RPMI7951 (cell line): ENCODE results near the gene MGST2. TPM values are rescaled to one million over a fixed set of nuclear protein-coding genes. Genes with fewer than 3 reads are reported as not detected.
A peak's percentile ranks its signal among the peaks of the same experiment; 100 is the strongest.

ENCODE experiments used
- DNase-seq: peaks from one replicate; pipeline ENCODE4 v3.0.0-alpha.2; 2012; ENCODE audit warnings: low read depth
- total RNA-seq: library from RNA; depleted of rRNA; stranded (reverse); fragments of >200 nt; shearing (Covaris generic); gene quantifications from 2 replicates; pipeline ENCODE4 v1.2.3, GENCODE V29; 2014

Gene MGST2
- total RNA-seq, 1 experiment from 2014 or later: 11.5 TPM

DNA sequence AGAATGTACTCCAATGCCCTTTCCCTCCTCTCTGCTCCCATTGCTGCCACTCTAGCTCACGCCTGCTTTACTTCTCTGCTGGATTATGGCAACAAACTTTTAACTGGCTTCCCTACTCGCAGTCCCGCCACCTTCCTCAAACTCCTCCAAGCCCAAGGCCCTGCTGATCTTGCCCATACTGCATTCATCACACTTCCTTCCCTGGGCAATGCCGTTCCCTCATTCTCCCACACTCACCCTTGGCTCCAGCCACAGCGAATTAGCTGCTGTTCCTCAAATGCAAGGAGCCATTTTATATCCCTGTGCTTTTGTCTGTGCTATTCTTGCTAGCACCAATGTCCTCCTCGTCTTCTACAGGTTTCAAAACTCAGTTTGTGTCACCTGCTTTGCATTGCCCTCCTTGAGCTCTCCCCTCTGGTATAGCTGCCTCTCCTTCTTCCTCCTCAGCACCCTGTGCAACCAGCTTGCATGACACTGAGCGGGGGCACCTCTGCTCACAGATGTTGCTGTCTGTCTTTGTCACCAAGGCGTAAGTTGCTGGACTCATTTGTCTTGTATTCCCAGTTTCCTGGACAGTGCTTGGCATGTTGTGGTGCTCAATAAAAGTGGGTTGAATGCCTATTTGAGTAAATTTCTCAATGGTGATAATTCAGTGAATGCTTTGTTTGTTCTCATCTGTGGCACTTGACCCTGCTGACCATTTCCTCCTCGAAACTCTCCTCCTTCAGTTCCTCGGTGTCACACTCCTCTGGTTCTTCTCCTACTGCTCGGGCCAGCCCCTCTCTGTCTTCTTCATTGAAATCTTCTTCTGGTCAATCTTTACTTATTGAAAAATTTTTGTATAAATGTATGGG, 22.4 kb upstream of the MGST2 start:
- DNase-seq: no peak

GRCh38 chr4:139645458-139645857, 20.2 kb upstream of the MGST2 start:
- no peak for DNase-seq

DNA sequence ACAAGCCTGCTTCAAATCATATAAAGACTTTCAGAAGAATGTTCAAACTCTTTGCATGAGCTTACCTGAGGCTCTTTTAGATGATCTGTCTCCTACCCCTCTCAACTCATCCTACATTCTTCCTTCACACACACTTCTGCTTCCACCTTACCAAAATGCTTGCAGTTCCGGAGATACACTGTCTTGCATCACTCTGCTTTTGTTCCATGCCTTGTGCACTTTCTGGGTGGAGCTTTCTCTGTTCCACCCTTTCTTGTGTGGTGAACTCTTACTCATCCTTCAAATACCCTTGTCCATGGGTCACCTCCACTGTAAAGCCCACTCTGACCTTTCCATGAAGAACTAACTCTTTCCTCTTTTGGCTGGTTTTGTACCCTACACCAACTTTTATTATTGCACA, 18.4 kb upstream of the MGST2 start:
- DNase-seq: no peak

DNA sequence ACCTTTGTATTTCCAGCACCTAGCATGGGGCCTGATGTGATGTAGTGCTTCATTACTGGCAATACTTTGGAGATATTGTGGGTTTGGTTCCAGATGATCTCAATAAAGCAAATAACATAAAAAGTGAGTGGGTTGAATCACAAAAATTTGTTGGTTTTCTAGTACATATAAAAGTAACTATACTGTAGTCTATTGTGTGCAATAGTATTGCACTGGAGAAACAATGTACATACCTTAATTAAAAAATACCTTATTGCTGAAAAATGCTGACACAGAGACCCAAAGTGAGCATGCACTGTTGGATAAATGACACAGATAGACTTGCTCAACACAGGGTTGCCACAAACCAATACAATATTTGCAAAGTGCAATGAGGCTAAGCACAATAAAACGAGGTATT, 17.7 kb upstream of the MGST2 start:
- no peak for DNase-seq

- DNase-seq: peak; percentile 66
Observed at GRCh38 chr4:139651282-139652194, 14.1 kb upstream of the MGST2 start.

- DNase-seq: no peak
Observed at GRCh38 chr4:139654516-139654915, 11.1 kb upstream of the MGST2 start.

GRCh38 chr4:139655116-139655515, 10.5 kb upstream of the MGST2 start:
- DNase-seq: peak; percentile 47

DNA sequence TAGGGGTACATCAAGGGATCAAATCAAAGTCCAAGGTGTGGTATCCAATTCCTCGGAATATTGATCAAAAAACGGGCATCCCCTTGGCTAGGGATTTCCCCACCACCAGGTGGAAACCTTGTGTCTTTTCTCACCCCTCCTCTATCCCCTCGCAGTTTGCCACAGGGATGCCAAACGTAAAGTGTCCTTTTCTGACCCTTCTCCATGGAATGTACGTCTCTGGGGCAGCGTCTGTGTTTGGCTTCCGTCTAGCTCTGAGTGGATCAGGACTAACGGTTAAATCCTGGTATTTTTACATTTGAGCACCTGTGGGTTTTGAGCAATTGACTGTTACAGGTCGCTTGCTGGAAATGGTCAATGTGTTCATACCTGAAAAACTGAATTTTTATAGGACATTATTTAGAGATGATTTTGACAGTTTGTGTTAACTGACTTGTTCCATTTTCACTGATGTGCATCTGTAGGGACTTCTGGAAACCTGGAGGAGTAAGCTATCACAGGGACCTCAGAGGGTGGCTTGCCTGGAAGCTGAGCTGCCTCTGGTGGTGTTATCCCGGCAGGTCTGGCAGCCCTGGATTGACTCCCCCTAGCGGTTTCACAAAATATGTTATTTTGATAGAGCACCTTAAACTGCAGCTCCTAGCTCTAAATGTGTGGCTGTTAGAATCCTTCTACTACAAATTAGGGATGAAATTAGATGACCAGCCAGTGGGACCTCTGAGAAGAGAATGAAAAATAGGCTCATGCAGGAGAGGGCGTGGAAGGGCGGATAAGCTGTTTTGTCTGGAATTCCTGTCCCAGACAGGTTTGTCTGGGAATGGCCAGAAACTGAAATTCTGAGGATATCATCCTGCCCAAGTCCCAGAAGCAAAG, 8.8 kb upstream of the MGST2 start:
- peak; percentile 65 for DNase-seq

GRCh38 chr4:139658185-139658584, 7.4 kb upstream of the MGST2 start:
- DNase-seq: no peak

GRCh38 chr4:139658586-139659382, 6.8 kb upstream of the MGST2 start:
- no peak for DNase-seq

- no peak for DNase-seq
Observed at GRCh38 chr4:139659735-139660424, 5.7 kb upstream of the MGST2 start.

DNA sequence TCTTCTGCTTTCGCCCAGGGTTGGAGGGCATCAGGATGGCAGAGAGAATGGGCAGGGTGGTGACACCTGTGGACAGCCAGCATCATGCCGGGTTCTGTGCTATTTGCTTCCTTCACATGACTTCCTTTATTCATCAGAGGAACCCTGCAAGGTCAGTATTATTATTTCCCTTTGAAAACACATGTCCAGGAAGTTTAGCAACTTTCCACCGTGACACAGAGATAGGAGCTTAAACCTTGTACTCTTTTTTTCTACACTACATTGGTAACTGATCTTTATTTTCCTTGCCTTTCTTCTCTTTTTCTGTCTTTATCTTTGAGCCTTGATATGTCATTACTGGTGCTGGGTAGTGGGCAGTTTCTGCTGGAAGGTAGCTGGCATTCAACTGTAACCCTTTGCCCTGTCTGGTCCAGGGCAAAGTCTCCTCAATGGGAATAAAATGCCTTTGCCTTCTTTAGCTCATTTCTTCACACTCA, 5.0 kb upstream of the MGST2 start:
- DNase-seq: no peak

DNA sequence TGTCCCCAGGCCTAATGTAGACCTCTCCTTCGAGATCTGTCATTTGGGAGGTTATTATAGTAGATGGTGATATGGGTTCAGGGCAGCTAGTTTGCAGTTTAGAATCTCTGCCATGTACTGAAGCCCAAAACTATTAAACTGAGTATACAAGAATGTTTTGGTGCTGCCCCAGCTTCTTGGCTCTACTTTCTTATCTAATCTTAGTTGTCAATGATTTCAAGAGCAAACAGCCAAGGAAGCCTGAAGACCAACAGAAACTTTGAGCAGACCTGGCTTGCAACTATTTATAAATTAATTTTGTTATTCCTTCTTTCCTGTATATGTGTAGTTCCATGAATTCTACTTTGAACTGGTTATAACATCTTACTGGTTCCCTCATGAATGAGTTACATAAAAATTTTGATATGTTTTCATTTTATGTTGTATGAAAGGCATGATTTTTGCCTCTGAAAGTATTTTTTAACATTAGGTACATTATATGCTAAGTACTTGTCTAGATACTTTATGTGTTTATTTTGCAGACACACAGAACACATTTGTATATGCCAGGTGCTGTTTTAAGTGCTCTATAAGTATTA, 2.0 kb upstream of the MGST2 start:
- no peak for DNase-seq

DNA sequence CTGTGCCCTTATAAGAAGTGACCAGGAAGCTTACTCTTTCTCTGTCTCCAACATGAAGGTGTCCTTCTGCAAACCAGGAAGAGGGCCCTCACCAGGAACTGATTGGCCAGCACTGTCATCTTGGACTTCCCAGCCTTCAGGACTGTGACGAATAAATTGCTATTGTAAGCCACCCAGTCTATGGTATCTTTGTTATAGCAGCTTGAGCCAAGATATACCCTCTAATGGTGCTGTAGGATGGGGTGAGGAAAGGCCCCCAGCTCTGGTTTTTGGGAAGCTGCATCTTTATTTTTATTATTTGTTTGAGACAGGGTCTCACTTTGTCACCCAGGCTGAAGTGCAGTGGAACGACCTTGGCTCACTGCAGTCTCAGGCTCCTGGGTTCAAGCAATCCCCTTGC, 1.2 kb upstream of the MGST2 start:
- no peak for DNase-seq

- DNase-seq: no peak
Observed at GRCh38 chr4:139665079-139665689, 435 bp upstream of the MGST2 start.

DNA sequence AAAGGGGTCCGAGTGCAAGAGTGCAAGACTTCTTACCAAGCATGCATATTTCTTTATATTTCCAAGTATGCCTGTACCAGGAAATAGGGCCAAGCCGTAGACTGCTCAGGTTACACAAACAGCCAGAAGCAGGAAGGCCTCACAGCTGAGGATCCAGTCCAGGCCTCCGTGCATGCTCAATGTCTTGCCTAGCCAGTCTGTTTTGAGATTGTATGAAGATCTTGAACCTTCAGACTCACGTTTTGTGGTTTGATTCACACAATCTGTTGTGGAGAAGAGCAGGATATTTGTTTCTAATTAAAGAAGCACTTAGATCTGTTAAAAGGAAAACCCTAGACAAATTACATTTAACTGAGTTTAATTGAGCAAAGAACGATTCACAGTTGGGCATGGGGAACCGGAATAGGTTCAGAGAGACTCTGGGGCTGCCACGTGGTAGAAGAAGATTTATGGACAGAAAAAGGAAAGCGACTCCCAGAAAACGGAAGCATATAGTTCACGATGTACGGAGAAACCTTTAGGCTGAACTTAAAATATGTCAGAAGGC, 1.2 kb downstream of the MGST2 start:
- DNase-seq: no peak

DNA sequence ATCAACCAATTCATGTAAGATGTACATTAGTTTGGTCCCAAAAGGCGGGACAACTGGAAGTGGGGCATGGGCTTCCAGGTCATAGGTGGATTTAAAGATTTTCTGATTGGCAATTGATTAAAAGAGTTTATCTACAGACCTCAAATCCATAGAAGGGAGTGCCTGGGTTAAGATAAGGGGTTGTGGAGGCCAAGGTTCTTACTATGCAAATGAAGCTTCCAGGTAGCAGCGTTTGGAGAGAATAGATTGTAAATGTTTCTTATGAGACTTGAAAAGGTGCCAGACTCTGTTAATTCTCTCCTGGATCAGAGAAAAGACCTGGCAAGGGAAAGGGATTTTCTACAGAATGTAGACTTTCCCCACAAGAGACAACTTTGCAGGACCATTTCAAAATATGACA, 2.4 kb downstream of the MGST2 start:
- no peak for DNase-seq

- no peak for DNase-seq
Observed at GRCh38 chr4:139668658-139669201, 3.1 kb downstream of the MGST2 start.

GRCh38 chr4:139669335-139669734, 3.7 kb downstream of the MGST2 start:
- DNase-seq: no peak
